H1 (cell line): Measurements from ENCODE around the gene ADAM12. TPM values are rescaled to one million over a fixed set of nuclear protein-coding genes. Genes with fewer than 3 reads are reported as not detected.

ENCODE experiments used
- CTCF ChIA-PET: fragments of 300-600 bp; sonication (Branson Sonifier 250); formaldehyde crosslinking; loops from one replicate; lab custom pipeline; 2021; ENCODE audit not compliant: partially characterized antibody; lab: Charles Lee
- POLR2A ChIA-PET: fragments of 300-600 bp; sonication (Branson Sonifier 250); formaldehyde crosslinking; loops from one replicate; lab custom pipeline; 2021; ENCODE audit warnings: inconsistent platforms; ENCODE audit not compliant: partially characterized antibody; lab: Charles Lee
- DNase-seq, 2 experiments: peaks; one replicate each; pipeline versions ENCODE4 v3.0.0 to v3.0.0-alpha.2; 2010 to 2022; ENCODE audit warnings: low spot score in 2 of 2, low read depth in 1 of 2, mixed read lengths in 1 of 2
- FAIRE-seq: peaks from 2 replicates; lab custom pipeline; 2011; peaks lifted over from hg19 to GRCh38; lab: Jason Lieb, UNC
- H2AFZ ChIP-seq: 2 replicates; pipeline ENCODE4 v1.8.1; 2012; ENCODE audit warnings: low read length, inconsistent platforms
- H2AK5ac ChIP-seq: 2 replicates; pipeline ENCODE4 v1.6.1; 2013; ENCODE audit warnings: low read depth, low read length
- H2BK120ac ChIP-seq: replicated peaks from 2 replicates; pipeline ENCODE3; 2013; ENCODE audit warnings: low read depth, low read length, inconsistent platforms
- H2BK12ac ChIP-seq: 2 replicates; pipeline ENCODE4 v1.6.1; 2013; ENCODE audit warnings: low read depth, low read length
- H2BK15ac ChIP-seq: 2 replicates; pipeline ENCODE4 v1.6.1; 2013; ENCODE audit warnings: low read length
- H2BK20ac ChIP-seq: 2 replicates; pipeline ENCODE4 v1.6.1; 2013; ENCODE audit warnings: low read length
- H2BK5ac ChIP-seq: 2 replicates; pipeline ENCODE4 v1.6.1; 2013; ENCODE audit warnings: low read depth, low read length
- H3K14ac ChIP-seq: 2 replicates; pipeline ENCODE4 v1.6.1; 2013; ENCODE audit warnings: inconsistent platforms; ENCODE audit not compliant: insufficient read length
- H3K18ac ChIP-seq: 2 replicates; pipeline ENCODE4 v1.6.1; 2013; ENCODE audit warnings: low read length; ENCODE audit errors: extremely low read depth
- H3K23ac ChIP-seq: 2 replicates; pipeline ENCODE4 v1.6.1; 2013; ENCODE audit warnings: inconsistent platforms; ENCODE audit not compliant: insufficient read length
- H3K23me2 ChIP-seq: 2 replicates; pipeline ENCODE4 v1.6.1; 2013; ENCODE audit warnings: low read depth, low read length
- H3K27ac ChIP-seq: 2 replicates; pipeline ENCODE4 v1.6.1; 2011; ENCODE audit warnings: low read depth, low read length, inconsistent platforms
- H3K27me3 ChIP-seq, 4 experiments: replicated peaks in 1 of 4; 1 replicate in 1 of 4; 2 replicates in 3 of 4; pipeline versions ENCODE4 v1.6.1 to v1.8.1; 2011 to 2013; ENCODE audit warnings: low read length in 3 of 4, mild to moderate bottlenecking in 3 of 4, inconsistent platforms in 2 of 4, mixed read lengths in 2 of 4, moderate library complexity in 1 of 4; ENCODE audit not compliant: control insufficient read depth in 3 of 4, insufficient read depth in 3 of 4; ENCODE audit errors: extremely low read depth in 1 of 4
- H3K36me3 ChIP-seq, 4 experiments: 2 replicates each; pipeline versions ENCODE4 v1.6.1 to v1.8.1; 2011 to 2013; ENCODE audit warnings: mild to moderate bottlenecking in 4 of 4, low read length in 3 of 4, moderate library complexity in 2 of 4, control low read depth in 1 of 4, inconsistent platforms in 1 of 4; ENCODE audit not compliant: insufficient read depth in 4 of 4, control insufficient read depth in 2 of 4
- H3K4ac ChIP-seq: replicated peaks from 2 replicates; pipeline ENCODE3; 2013; ENCODE audit warnings: low read length, low read depth, mixed read lengths, inconsistent platforms; ENCODE audit not compliant: insufficient read length
- H3K4me1 ChIP-seq, 4 experiments: replicated peaks in 1 of 4; 1 replicate in 1 of 4; 2 replicates in 3 of 4; pipeline versions ENCODE4 v1.6.1 to v1.8.1; 2011 to 2013; ENCODE audit warnings: low read length in 3 of 4, inconsistent platforms in 2 of 4, mixed read lengths in 1 of 4; ENCODE audit not compliant: insufficient read depth in 4 of 4, control insufficient read depth in 3 of 4
- H3K4me2 ChIP-seq, 2 experiments: 2 replicates each; pipeline versions ENCODE4 v1.6.1 to v1.8.1; 2011 to 2013; ENCODE audit warnings: low read depth in 2 of 2, low read length in 2 of 2, control low read depth in 1 of 2, inconsistent platforms in 1 of 2, mild to moderate bottlenecking in 1 of 2; ENCODE audit not compliant: insufficient read depth in 1 of 2
- H3K4me3 ChIP-seq, 4 experiments: fragments of 200-600, 300-600 bp in 1 of 4; sonication (generic), shearing (Covaris generic), sonication (Bioruptor Twin) in 1 of 4; 2 replicates each; pipeline versions ENCODE4 v1.5.1 to v1.8.1; 2011 to 2016; ENCODE audit warnings: low read length in 4 of 4, low read depth in 3 of 4, control low read depth in 2 of 4, inconsistent platforms in 2 of 4, mild to moderate bottlenecking in 2 of 4, mixed read lengths in 1 of 4, moderate library complexity in 1 of 4; ENCODE audit not compliant: insufficient read depth in 2 of 4; ENCODE audit errors: extremely low read depth in 1 of 4
- H3K56ac ChIP-seq: replicated peaks from 2 replicates; pipeline ENCODE3; 2013; ENCODE audit warnings: low read depth, mild to moderate bottlenecking, mixed read lengths, low read length, inconsistent platforms; ENCODE audit not compliant: insufficient read length
- H3K79me1 ChIP-seq: 2 replicates; pipeline ENCODE4 v1.6.1; 2013; ENCODE audit warnings: low read depth, low read length, control low read depth
- H3K79me2 ChIP-seq, 2 experiments: 2 replicates each; pipeline versions ENCODE4 v1.6.1 to v1.8.1; 2012 to 2013; ENCODE audit warnings: low read length in 2 of 2, mild to moderate bottlenecking in 2 of 2, inconsistent platforms in 1 of 2; ENCODE audit not compliant: insufficient read depth in 2 of 2, control insufficient read depth in 1 of 2
- H3K9ac ChIP-seq, 4 experiments: replicated peaks in 1 of 4; 1 replicate in 1 of 4; 2 replicates in 3 of 4; pipeline versions ENCODE4 v1.6.1 to v1.8.1; 2011 to 2013; ENCODE audit warnings: low read depth in 3 of 4, low read length in 3 of 4, control low read depth in 2 of 4, mild to moderate bottlenecking in 2 of 4, moderate library complexity in 2 of 4, inconsistent platforms in 1 of 4; ENCODE audit errors: extremely low read depth in 1 of 4
- H3K9me3 ChIP-seq, 2 experiments: 2 replicates each; pipeline versions ENCODE4 v1.6.1 to v1.8.1; 2012 to 2013; ENCODE audit warnings: mild to moderate bottlenecking in 2 of 2, moderate library complexity in 2 of 2, control low read depth in 1 of 2, inconsistent platforms in 1 of 2, low read depth in 1 of 2, low read length in 1 of 2, mixed read lengths in 1 of 2; ENCODE audit not compliant: insufficient read depth in 2 of 2
- H4K20me1 ChIP-seq, 2 experiments: replicated peaks in 1 of 2; 2 replicates each; pipeline versions ENCODE3 to v1.8.1; 2011 to 2013; ENCODE audit warnings: inconsistent platforms in 2 of 2, low read length in 2 of 2, mild to moderate bottlenecking in 1 of 2; ENCODE audit not compliant: insufficient read depth in 2 of 2, control insufficient read depth in 1 of 2
- H4K5ac ChIP-seq: 2 replicates; pipeline ENCODE4 v1.6.1; 2013; ENCODE audit warnings: low read length, low read depth, mixed read lengths, inconsistent platforms; ENCODE audit not compliant: insufficient read length
- H4K8ac ChIP-seq: 2 replicates; pipeline ENCODE4 v1.8.0; 2013; ENCODE audit warnings: mild to moderate bottlenecking, moderate library complexity, low read length, inconsistent platforms; ENCODE audit not compliant: insufficient read depth; ENCODE audit errors: extremely low read depth
- H4K91ac ChIP-seq: replicated peaks from 2 replicates; pipeline ENCODE3; 2013; ENCODE audit warnings: low read length, mixed read lengths, inconsistent platforms; ENCODE audit not compliant: insufficient read length
- ATF3 ChIP-seq: IDR thresholded peaks from 2 replicates; pipeline ENCODE4 v1.6.1; 2011; ENCODE audit warnings: low read depth, mild to moderate bottlenecking, low read length; ENCODE audit not compliant: insufficient read depth
- BCL11A ChIP-seq, 2 experiments: IDR thresholded peaks; one replicate each; pipeline ENCODE4 v1.6.1; 2011; ENCODE audit warnings: low read depth in 2 of 2, low read length in 2 of 2, mild to moderate bottlenecking in 2 of 2
- CBX5 ChIP-seq: fragments of 300-800, 300-1000 bp; sonication (generic); IDR thresholded peaks from 2 replicates; pipeline ENCODE4 v1.7.1; 2016; ENCODE audit warnings: antibody characterized with exemption, low read length, low read depth
- CEBPB ChIP-seq: IDR thresholded peaks from 2 replicates; pipeline ENCODE4 v1.6.1; 2012; ENCODE audit warnings: low read depth, low read length
- GABPA ChIP-seq: IDR thresholded peaks from 2 replicates; pipeline ENCODE4 v1.6.1; 2011; ENCODE audit warnings: mild to moderate bottlenecking, low read length, moderate library complexity, borderline replicate concordance; ENCODE audit not compliant: insufficient read depth
- HDAC2 ChIP-seq, 2 experiments: fragments of 300-600 bp in 1 of 2; sonication (generic) in 1 of 2; IDR thresholded peaks; 2 replicates each; pipeline ENCODE4 v1.6.1; 2011 to 2012; ENCODE audit warnings: low read depth in 2 of 2, low read length in 2 of 2, mild to moderate bottlenecking in 2 of 2, moderate library complexity in 2 of 2, borderline replicate concordance in 1 of 2, inconsistent platforms in 1 of 2
- RNF2 ChIP-seq: fragments of 200-900, 300-1000 bp; sonication (generic); IDR thresholded peaks from 2 replicates; pipeline ENCODE4 v1.7.1; 2016; ENCODE audit warnings: borderline replicate concordance, low read depth, mild to moderate bottlenecking, antibody characterized with exemption, low read length; ENCODE audit not compliant: poor library complexity, severe bottlenecking; ENCODE audit errors: missing control alignments
- SP4 ChIP-seq: IDR thresholded peaks from 2 replicates; pipeline ENCODE4 v1.6.1; 2012; ENCODE audit warnings: low read length, inconsistent platforms
- SUZ12 ChIP-seq: fragments of 200-600 bp; sonication (generic); IDR thresholded peaks from 2 replicates; pipeline ENCODE4 v1.6.1; 2012; ENCODE audit warnings: mild to moderate bottlenecking, inconsistent platforms, low read length, moderate library complexity, mixed read lengths
- WGBS, 2 experiments: shearing (Covaris generic) in 1 of 2; methylation state at CpG; one replicate each; pipeline versions ENCODE4 v1.1.6 to v1.1.7; 2013 to 2015; ENCODE audit warnings: low lambda C conversion rate in 2 of 2, mixed read lengths in 2 of 2, inconsistent platforms in 1 of 2, low coverage in 1 of 2, missing lambda C conversion rate in 1 of 2; ENCODE audit not compliant: insufficient replicate concordance in 2 of 2, insufficient coverage in 1 of 2, insufficient read length in 1 of 2; ENCODE audit errors: extremely low coverage in 1 of 2, missing lambda C conversion rate in 1 of 2; 5-methylcytosine and 5-hydroxymethylcytosine counted together
- polyA plus RNA-seq, 7 experiments: library from polyadenylated mRNA; depleted of rRNA in 3 of 7; stranded (reverse) in 5 of 7; unstranded in 2 of 7; fragments of >200 nt in 5 of 7; fragments of 200-250 nt in 2 of 7; gene quantifications; 1 replicate in 5 of 7; 2 replicates in 1 of 7; 4 replicates in 1 of 7; pipeline versions ENCODE4 v1.2.1 to v1.2.3, GENCODE V29; 2011 to 2013; ENCODE audit warnings: missing spikeins in 2 of 7, mixed read lengths in 2 of 7
- total RNA-seq: library from RNA; stranded (reverse); fragmentation: NEBNext Ultra II Directional; extraction: Animal tissue kit (Norgen Biotek cat#: 25700); gene quantifications from 2 replicates; pipeline ENCODE4 v1.2.1, GENCODE V29; 2021
- TF ChIP-seq, protein P1 (sequence below): IDR thresholded peaks from 2 replicates; pipeline ENCODE4 v1.6.1; 2012; ENCODE audit warnings: inconsistent platforms

Gene ADAM12
- total and polyA plus RNA-seq, 2 of the 8 experiments (the other 6 are each of a cell fraction or from before 2014, with no cell fraction given): 0.07 to 0.17 TPM

- Histone ChIP-seq H3K36me3 (no peaks in the 10 kb centered on the region), H4K8ac (no peak overlapping the region), H3K4me3 (no peak overlapping the region), H3K18ac (no peak overlapping the region), H3K4me1 (peaks cover 0 to 4% (median 2%) of the 10 kb centered on the region in 4 experiments; a peak in 3 of 7 replicates), H2BK120ac (no peak overlapping the region), H2AFZ (no peak overlapping the region), H3K27ac (no peak overlapping the region), H2AK5ac (no peak overlapping the region), H2BK15ac (no peak overlapping the region), H3K79me1 (no peaks in the 10 kb centered on the region), H3K56ac (no peak overlapping the region), H4K20me1 (peaks cover 0 to 9% of the 10 kb centered on the region in 2 experiments), H3K9ac (no peak overlapping the region), H3K27me3 (no peaks in the 10 kb centered on the region), H4K91ac (no peak overlapping the region), H3K23ac (no peak overlapping the region), H3K9me3 (0 out of 4 replicates have a peak, but pooled peaks cover 0 to 2% of the 10 kb centered on the region in 2 experiments), H2BK5ac (no peak overlapping the region), H3K23me2 (peaks cover 10% of the 10 kb centered on the region; the same call in 1 of the 2 replicates), H4K5ac (no peak overlapping the region), H3K79me2 (no peaks in the 10 kb centered on the region; a peak in 1 of 4 replicates), H3K4ac (no peak overlapping the region), H2BK12ac (no peak overlapping the region), H2BK20ac (no peak overlapping the region), H3K4me2 (no peak overlapping the region), H3K14ac (no peak overlapping the region)
- WGBS, 2 experiments: 84% methylated on average over 8 of the region's 8 CpGs; no CpG with 5 or more reads in 1 of the 2 experiments
- CTCF ChIA-PET: interaction anchor here (1.6 kb wide), 1 partner anchor 11 kb away, joined by 7 read pairs; no protein-coding TSS in a partner anchor
- POLR2A ChIA-PET: no interaction called here
- FAIRE-seq (no peak), DNase-seq (no peak)
- TF ChIP-seq HDAC2 (IDR thresholded peaks at IDR 0.05; ENCODE audit: borderline replicate concordance in 1 of 2, low read depth in 2 of 2, low read length in 2 of 2): no peak
- no peak for TF ChIP-seq CBX5
- TF ChIP-seq, protein P1, sequence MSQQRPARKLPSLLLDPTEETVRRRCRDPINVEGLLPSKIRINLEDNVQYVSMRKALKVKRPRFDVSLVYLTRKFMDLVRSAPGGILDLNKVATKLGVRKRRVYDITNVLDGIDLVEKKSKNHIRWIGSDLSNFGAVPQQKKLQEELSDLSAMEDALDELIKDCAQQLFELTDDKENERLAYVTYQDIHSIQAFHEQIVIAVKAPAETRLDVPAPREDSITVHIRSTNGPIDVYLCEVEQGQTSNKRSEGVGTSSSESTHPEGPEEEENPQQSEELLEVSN: no peak
- TF ChIP-seq RNF2: no peak
- no peak for TF ChIP-seq GABPA
- no peak for TF ChIP-seq SUZ12
- TF ChIP-seq BCL11A (IDR thresholded peaks at IDR 0.05; ENCODE audit: low read depth in 2 of 2, low read length in 2 of 2): no peak
- no peak for TF ChIP-seq ATF3
- no peak for TF ChIP-seq CEBPB
- TF ChIP-seq SP4: no peak
These were observed 137.6 kb downstream of the ADAM12 start for GRCh38 chr10:126250527-126251310.
